ENCODE results near the gene SYNJ2.

DNA sequence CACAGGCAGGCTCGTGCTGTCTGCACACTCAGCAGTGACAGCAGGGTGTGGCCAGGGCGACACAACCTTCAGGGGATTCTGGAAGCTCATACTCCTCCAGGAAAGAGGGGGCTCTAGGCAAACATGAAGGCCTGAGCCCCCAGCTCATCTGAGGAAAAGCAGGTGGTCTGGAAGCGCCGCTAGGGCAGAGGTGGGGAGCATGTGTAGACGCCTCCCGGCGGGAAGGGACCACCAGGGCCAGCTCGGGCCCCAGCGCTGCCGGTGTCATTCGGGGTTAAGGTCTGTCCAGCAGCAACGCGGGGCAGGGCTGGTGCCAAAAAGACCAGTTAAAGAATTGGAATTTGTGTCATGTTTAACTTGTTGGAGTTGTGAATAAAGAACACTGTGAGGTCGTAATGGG lies 39.3 kb upstream of the SYNJ2 start:
- TF ChIP-seq CTCF (IDR thresholded peaks at IDR 0.05), result no peak
- TF ChIP-seq POLR2A (IDR thresholded peaks at IDR 0.05), result no peak

Data from heart left ventricle (tissue), 13 donors.